Endodermal cell (in vitro differentiated cells): ENCODE data around the gene ELL. TPM values are rescaled to one million over a fixed set of nuclear protein-coding genes. Genes with fewer than 3 reads are reported as not detected.

ENCODE experiments used
- DNase-seq: peaks from one replicate; pipeline ENCODE4 v3.0.0-alpha.2; 2017
- H3K27ac ChIP-seq: 2 replicates; pipeline ENCODE4 v1.5.1; 2013; ENCODE audit warnings: mild to moderate bottlenecking, low read depth, low read length, moderate library complexity
- H3K27me3 ChIP-seq: 2 replicates; pipeline ENCODE4 v1.6.1; 2013; ENCODE audit warnings: mild to moderate bottlenecking, low read length, moderate library complexity; ENCODE audit not compliant: insufficient read depth, control insufficient read depth, poor library complexity, severe bottlenecking
- H3K36me3 ChIP-seq: 2 replicates; pipeline ENCODE4 v1.7.0; 2013; ENCODE audit warnings: mild to moderate bottlenecking, low read length, moderate library complexity; ENCODE audit not compliant: control insufficient read depth, insufficient read depth
- H3K4me1 ChIP-seq: one replicate; pipeline ENCODE4 v1.7.0; 2013; ENCODE audit warnings: low read length; ENCODE audit not compliant: control insufficient read depth, insufficient read depth
- H3K4me3 ChIP-seq: 2 replicates; pipeline ENCODE4 v1.5.1; 2013; ENCODE audit warnings: mild to moderate bottlenecking, low read length, moderate library complexity
- H3K9ac ChIP-seq: 2 replicates; pipeline ENCODE4 v1.6.1; 2013; ENCODE audit warnings: mild to moderate bottlenecking, low read length, moderate library complexity; ENCODE audit not compliant: poor library complexity, severe bottlenecking; ENCODE audit errors: extremely low read depth
- H3K9me3 ChIP-seq: 2 replicates; pipeline ENCODE4 v1.6.1; 2013; ENCODE audit warnings: mild to moderate bottlenecking, low read length, moderate library complexity; ENCODE audit not compliant: control insufficient read depth
- H3K27ac Mint-ChIP-seq: 2 replicates; pipeline ENCODE4 v1.8.0; 2020; ENCODE audit warnings: mixed read lengths
- H3K27me3 Mint-ChIP-seq: 2 replicates; pipeline ENCODE4 v1.8.0; 2021; ENCODE audit warnings: mild to moderate bottlenecking, mixed read lengths; ENCODE audit not compliant: insufficient read depth
- H3K36me3 Mint-ChIP-seq: 2 replicates; pipeline ENCODE4 v1.8.0; 2020; ENCODE audit warnings: low read depth, mixed read lengths
- H3K4me1 Mint-ChIP-seq: 2 replicates; pipeline ENCODE4 v1.8.0; 2020; ENCODE audit warnings: mixed read lengths
- H3K4me3 Mint-ChIP-seq: 2 replicates; pipeline ENCODE4 v1.8.0; 2020; ENCODE audit warnings: mild to moderate bottlenecking, moderate library complexity, mixed read lengths
- H3K9me3 Mint-ChIP-seq: 2 replicates; pipeline ENCODE4 v1.8.0; 2020; ENCODE audit warnings: mild to moderate bottlenecking, mixed read lengths
- WGBS, 2 experiments: methylation state at CpG; one replicate each; pipeline versions ENCODE4 v1.1.5 to v1.1.7; 2013; ENCODE audit warnings: missing lambda C conversion rate in 2 of 2, mixed read lengths in 1 of 2; ENCODE audit not compliant: insufficient coverage in 1 of 2, insufficient read length in 1 of 2; 5-methylcytosine and 5-hydroxymethylcytosine counted together
- total RNA-seq, 2 donors: library from RNA; stranded (reverse); fragmentation: NEBNext Ultra II Directional in 1 of 2; extraction: Animal tissue kit (Norgen Biotek cat#: 25700) in 1 of 2; gene quantifications; 2 replicates in 1 of 2; 3 replicates in 1 of 2; pipeline ENCODE4 v1.2.1, GENCODE V29; 2021
- TF ChIP-seq, protein P1 (sequence below): fragments of 200-600 bp; sonication (generic); conservative IDR thresholded peaks from 2 replicates; pipeline ENCODE4 v1.5.0; 2021; ENCODE audit warnings: antibody characterized with exemption, mild to moderate bottlenecking

ELL gene
- total RNA-seq, 2 donors from 2014 or later = 10.9 to 15.4 TPM

DNA sequence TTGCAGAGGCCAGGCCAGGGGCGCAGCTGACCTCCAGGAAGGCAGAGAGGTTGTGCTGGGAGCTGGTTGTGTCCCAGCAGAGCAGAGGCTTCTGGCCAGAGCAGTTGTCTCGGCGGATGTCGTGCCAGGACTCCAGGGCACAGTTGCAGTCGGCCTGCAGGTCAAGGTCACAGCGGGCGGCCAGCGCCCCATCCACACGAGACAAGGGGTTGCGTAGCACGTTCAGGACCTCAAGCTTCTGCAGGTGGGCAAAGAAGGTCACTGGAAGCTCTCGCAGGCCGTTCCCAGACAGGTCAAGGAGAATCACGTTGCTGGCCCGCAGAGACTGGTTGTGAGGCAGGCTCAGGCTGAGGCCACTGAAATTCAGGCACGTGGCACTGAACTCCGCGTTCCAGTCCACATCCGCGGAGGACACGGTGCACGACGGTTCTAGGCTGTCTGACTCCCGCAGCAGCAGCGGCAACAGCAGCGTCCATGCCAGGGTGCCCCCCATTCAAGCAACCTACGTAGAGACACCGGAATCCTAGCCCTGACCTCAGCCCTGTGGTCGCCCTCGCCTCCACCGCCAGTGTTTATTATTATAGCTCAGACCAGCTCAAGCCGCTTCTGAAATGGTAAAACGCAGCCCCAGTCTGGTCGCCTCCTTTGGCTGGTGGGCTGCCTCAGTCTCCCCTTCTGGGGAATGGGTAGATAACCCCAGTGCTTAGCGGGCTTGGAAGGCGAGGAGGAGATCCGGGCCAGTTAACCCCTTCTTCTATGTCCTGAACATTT is 125.2 kb downstream of the ELL start:
- TF ChIP-seq, protein P1, sequence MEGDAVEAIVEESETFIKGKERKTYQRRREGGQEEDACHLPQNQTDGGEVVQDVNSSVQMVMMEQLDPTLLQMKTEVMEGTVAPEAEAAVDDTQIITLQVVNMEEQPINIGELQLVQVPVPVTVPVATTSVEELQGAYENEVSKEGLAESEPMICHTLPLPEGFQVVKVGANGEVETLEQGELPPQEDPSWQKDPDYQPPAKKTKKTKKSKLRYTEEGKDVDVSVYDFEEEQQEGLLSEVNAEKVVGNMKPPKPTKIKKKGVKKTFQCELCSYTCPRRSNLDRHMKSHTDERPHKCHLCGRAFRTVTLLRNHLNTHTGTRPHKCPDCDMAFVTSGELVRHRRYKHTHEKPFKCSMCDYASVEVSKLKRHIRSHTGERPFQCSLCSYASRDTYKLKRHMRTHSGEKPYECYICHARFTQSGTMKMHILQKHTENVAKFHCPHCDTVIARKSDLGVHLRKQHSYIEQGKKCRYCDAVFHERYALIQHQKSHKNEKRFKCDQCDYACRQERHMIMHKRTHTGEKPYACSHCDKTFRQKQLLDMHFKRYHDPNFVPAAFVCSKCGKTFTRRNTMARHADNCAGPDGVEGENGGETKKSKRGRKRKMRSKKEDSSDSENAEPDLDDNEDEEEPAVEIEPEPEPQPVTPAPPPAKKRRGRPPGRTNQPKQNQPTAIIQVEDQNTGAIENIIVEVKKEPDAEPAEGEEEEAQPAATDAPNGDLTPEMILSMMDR = no peak
- Histone ChIP-seq H3K4me1 (no peaks in the 10 kb centered on the region), H3K9ac (no peak overlapping the region), H3K36me3 (no peaks in the 10 kb centered on the region), H3K27me3 (no peaks in the 10 kb centered on the region), H3K9me3 (no peaks in the 10 kb centered on the region), H3K4me3 (no peak overlapping the region), H3K27ac (no peak overlapping the region)
- no peak overlapping the region for H3K27ac Mint-ChIP-seq
- 88 to 94% methylated on average over 29 to 37 of the region's 37 CpGs for WGBS, 2 experiments
- no peaks in the 10 kb centered on the region for H3K4me1 Mint-ChIP-seq
- DNase-seq = no peak
- H3K9me3 Mint-ChIP-seq = no peaks in the 10 kb centered on the region
- no peak overlapping the region for H3K4me3 Mint-ChIP-seq
- peaks cover 13% of the 10 kb centered on the region for H3K27me3 Mint-ChIP-seq
- H3K36me3 Mint-ChIP-seq = no peaks in the 10 kb centered on the region

DNA sequence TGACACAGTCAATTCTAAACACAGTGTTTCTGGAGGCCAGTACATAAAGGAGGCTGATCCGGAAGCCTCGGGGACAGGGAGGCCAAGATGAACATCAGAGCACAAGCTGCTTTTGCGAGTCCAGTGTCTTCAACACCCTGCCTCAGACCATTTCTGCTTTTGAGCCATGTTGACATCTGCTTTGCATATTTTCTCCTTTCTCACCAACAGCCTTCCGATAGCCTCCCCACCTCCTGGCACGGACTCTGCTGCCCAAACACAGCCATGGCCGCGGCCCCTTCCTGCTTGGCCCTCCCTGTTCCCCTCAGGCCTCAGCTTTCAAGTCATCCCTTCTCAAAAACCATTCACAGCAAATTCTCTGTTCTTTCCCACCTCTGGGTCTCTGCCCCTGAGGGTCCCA is 128.0 kb downstream of the ELL start:
- no peaks in the 10 kb centered on the region for H3K4me1 ChIP-seq
- no peaks in the 10 kb centered on the region for H3K4me1 Mint-ChIP-seq
- TF ChIP-seq, protein P1 = no peak

DNA sequence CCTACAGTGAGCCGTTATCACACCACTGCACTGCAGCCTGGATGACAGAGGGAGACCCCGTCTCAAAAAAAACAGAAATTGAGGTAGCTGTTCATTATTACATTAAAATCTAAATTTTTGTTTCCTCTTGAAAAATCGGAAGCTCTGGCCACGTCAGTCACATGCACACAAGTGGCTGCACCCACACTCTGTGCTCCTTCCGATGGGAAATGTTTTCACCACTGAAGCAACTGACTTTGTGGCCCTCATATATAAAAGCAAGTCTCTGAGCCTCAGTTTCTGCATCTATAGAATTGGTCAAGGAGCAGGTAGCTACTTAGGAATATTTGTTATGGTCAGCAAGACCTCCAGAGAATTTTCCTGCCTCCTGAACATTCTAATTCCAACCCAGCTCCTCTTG is 128.9 kb downstream of the ELL start:
- Histone ChIP-seq H3K9me3 (no peaks in the 10 kb centered on the region), H3K27me3 (peaks cover 11% of the 10 kb centered on the region), H3K36me3 (no peaks in the 10 kb centered on the region), H3K4me3 (no peak overlapping the region), H3K4me1 (no peaks in the 10 kb centered on the region), H3K27ac (no peak overlapping the region), H3K9ac (no peak overlapping the region)
- no peaks in the 10 kb centered on the region for H3K4me1 Mint-ChIP-seq
- TF ChIP-seq, protein P1 = no peak
- H3K27me3 Mint-ChIP-seq = peaks cover 32% of the 10 kb centered on the region
- DNase-seq = no peak
- H3K36me3 Mint-ChIP-seq = no peaks in the 10 kb centered on the region
- no peak overlapping the region for H3K4me3 Mint-ChIP-seq
- 97 to 100% methylated on average over 4 to 5 of the region's 5 CpGs for WGBS, 2 experiments
- H3K9me3 Mint-ChIP-seq = no peaks in the 10 kb centered on the region
- no peak overlapping the region for H3K27ac Mint-ChIP-seq

More for the DNA sequence above, 128.0 kb downstream of the ELL start:
- peaks cover 4% of the 10 kb centered on the region for H3K27me3 ChIP-seq
- Mint-ChIP-seq H3K27ac (no peak overlapping the region), H3K36me3 (no peaks in the 10 kb centered on the region), H3K27me3 (peaks cover 29% of the 10 kb centered on the region), H3K4me3 (no peak overlapping the region), H3K9me3 (no peaks in the 10 kb centered on the region)
- no peaks in the 10 kb centered on the region for H3K9me3 ChIP-seq
- no peak overlapping the region for H3K27ac ChIP-seq
- no peak overlapping the region for H3K9ac ChIP-seq
- 92 to 93% methylated on average over 7 of the region's 7 CpGs for WGBS, 2 experiments
- H3K4me3 ChIP-seq = no peak overlapping the region
- DNase-seq = no peak
- no peaks in the 10 kb centered on the region for H3K36me3 ChIP-seq

Other genes with a start within 250 kb of the ELL start
- gene IQCN, start 247.6 kb downstream of the ELL start, total RNA-seq = 1 to 10 TPM; 2.4 to 3.3 TPM
- gene JUND, start 240.4 kb downstream of the ELL start, total RNA-seq = 100 to 1,000 TPM; 112 to 148 TPM
- gene LSM4, start 199.0 kb downstream of the ELL start, total RNA-seq = 100 to 1,000 TPM; 252 to 276 TPM
- gene PGPEP1, start 181.5 kb downstream of the ELL start, total RNA-seq = 1 to 10 TPM; 7.7 to 9.0 TPM
- gene GDF15, start 135.9 kb downstream of the ELL start, total RNA-seq = 1 to 10 TPM in 1 of 2 donors, under 1 TPM in 1; 0.90 to 2.2 TPM
- not detected for gene LRRC25, start 124.4 kb downstream of the ELL start, total RNA-seq
- gene SSBP4, start 102.7 kb downstream of the ELL start, total RNA-seq = 10 to 100 TPM; 35.9 to 43.5 TPM
- gene ISYNA1, start 83.9 kb downstream of the ELL start, total RNA-seq = 100 to 1,000 TPM; 156 to 212 TPM
- gene FKBP8, start 21.5 kb upstream of the ELL start, total RNA-seq = 100 to 1,000 TPM; 277 to 336 TPM
- 100 to 1,000 TPM; 108 to 115 TPM for gene KXD1, start 35.8 kb upstream of the ELL start, total RNA-seq
- 1,000 to 10,000 TPM; 1,143 to 1,222 TPM for gene UBA52, start 49.8 kb upstream of the ELL start, total RNA-seq
- 10 to 100 TPM; 76.9 to 83.9 TPM for gene REX1BD, start 66.7 kb upstream of the ELL start, total RNA-seq
- gene CRLF1, start 84.7 kb upstream of the ELL start, total RNA-seq = 10 to 100 TPM; 10.4 to 10.5 TPM
- 1 to 10 TPM; 5.0 to 7.2 TPM for gene TMEM59L, start 90.8 kb upstream of the ELL start, total RNA-seq
- gene KLHL26, start 115.0 kb upstream of the ELL start, total RNA-seq = 10 to 100 TPM in 1 of 2 donors, 1 to 10 TPM in 1; 9.4 to 11.2 TPM
- gene CRTC1, start 161.6 kb upstream of the ELL start, total RNA-seq = 10 to 100 TPM; 26.6 to 29.7 TPM